ENCODE data around the gene CCDC60.
"Not testable (repeated sequence)": the region's sequence is repeated elsewhere in the genome, so short reads cannot be mapped to it uniquely, and the experiment has no call there.

Gene CCDC60

DNA sequence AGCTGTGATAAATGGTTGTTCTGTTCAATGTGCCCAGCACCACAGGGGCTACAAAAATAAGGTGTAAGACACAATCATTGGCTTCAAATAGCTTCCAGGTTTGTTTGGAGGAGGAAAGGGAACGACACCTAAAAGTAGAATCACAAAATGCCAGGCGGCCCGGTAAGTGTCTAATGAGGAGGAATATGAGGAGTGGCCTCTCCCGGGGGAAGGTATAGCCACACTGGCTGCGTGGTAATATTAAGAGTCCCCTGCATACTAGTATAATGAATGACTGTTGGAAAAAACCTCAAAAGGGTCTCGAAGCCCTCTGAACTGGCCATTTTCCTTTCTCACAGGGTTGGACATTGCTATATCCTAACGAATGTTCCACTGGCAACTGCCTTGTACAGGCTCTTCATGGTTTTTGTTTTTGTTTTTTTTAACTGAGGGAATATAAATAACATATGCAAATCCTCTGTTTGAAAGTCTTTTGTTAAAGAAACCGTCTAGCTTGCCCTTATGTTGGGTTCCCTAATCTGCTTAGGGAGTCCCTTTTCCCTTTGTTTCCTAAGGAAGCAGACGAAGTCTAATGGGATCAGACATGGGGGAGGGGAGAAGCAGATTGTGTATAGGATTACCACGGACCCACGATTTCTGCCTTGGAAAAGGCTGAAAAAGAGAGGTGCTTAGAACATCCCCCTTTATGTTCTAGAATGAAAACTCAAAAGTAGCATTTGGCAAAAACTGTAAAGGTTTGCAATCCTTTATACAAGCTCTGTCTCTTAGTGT, 4.2 kb downstream of the CCDC60 start:
- DNase-seq = no peak

DNA sequence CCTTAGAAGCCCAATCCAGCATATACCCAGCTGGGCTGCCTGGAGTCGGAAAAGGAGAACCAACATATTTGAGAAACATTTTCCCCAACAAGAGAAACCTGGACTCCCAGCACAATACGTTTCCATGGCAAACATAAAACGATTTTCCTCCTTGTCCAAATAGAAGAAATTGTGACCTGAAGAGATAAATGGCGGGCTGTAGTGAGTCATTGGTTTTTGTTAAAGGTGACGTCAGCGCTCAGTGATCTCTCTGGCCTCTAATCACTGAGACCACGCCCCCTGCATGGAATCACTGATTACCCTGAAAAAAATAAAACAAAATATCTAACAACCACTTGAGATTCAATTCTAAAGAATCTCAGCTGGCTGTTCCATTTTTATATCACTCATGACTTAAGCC, 6.0 kb downstream of the CCDC60 start:
- DNase-seq = no peak

DNA sequence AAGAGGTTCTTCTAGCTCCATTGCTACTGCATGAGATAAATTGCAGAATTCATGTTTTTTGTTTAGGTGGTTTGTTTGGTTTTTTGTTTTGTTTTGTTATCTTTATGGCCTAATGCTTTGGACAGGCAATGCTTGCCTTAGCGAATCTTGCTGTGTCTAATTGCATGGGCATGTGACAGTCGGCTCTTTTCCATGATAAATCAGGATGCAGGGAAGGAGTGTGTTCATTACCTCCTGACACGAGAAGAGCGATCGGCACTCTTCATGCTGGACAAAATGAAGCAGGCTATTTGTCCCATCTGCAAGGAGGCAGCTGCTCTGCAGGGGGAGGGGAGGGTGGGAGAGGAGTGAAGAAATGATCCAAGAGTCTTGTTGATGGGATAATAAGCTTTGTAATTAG, 6.5 kb downstream of the CCDC60 start:
- no peak for DNase-seq

DNA sequence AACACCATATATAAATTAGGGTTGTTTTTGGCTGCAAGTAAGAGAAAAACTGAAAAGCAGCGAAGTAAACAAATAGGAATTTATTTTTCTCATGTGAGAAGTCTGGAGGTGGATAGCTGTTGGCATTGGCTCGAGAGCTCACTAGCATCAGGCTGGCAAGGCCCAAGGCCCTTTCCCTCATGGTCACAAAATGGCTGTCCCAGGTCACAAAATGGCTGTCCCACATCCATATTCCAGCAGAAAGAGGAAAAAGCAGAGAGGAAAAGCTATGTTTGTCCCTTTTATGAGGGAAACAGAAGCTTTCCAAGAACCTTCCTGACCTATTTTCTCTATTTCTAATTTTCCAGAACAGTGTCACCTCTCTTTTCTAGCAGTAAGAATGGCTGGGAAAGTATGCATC, 7.5 kb downstream of the CCDC60 start:
- no peak for DNase-seq

DNA sequence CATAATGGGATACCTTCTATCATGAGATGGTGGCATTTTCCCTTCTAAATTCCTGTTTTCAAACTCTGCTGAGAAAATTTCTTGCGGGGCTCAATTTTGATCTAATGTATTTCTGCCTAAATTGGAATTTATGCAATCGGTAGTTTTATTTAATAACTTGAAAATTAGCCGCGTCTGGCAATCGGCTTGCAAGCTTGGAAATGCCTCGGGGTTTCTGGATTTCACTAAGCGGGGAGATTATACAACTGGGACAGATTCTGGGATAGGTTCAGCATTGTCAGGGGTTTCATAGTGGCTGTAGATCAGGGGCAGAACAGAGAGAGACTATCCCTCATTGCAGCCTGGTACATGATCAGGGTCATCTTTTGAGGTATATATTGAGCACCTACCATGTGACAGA, 8.6 kb downstream of the CCDC60 start:
- DNase-seq = no peak

DNA sequence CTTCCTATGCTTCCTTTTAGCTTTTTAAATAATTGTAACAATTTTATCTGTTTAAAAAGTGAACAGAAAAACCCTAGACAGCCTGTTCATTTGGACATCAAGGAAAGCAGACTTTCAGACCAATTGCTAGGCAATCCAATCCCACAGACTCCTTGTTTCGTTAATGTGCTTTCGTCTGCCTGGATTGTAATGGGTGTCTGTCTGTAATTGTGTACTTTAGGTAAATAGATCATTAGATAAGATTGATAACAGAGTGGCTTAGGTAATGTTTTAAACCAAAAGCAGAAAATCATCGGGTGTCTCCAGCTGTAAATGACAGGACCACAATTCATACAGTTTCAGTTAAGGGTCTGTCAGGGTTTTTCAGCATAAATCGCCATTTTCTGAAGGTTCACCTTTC, 19.6 kb downstream of the CCDC60 start:
- DNase-seq = no peak

DNA sequence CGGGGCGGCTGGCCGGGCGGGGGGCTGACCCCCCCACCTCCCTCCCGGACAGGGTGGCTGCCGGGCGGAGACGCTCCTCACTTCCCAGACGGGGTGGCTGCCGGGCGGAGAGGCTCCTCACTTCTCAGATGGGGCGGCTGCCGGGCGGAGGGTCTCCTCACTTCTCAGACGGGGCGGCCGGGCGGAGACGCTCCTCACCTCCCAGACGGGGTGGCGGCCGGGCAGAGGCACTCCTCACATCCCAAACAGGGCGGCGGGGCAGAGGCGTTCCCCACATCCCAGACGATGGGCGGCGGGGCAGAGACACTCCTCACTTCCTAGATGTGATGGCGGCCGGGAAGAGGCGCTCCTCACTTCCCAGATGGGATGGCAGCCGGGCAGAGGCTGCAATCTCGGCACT, 25.8 kb downstream of the CCDC60 start:
- not testable (repeated sequence) for DNase-seq

DNA sequence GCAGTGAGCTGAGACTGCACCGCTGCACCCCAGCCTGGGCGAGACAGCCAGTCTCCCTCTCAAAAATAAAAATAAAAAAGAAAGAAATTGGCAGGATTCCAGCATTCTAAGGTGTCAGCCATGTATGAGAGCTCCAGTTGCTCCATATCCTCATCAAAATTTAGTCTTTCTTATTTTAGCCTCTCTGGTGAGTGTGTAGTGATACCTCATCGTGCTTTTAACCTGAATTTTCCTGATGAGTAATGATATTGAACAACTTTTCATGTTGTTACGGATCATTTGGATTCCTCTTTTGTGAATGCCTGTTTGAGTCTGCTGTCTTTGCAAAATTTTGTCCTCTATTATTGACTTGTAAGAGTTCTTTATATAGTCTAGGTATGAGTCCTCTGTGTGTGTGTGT, 28.5 kb downstream of the CCDC60 start:
- no peak for DNase-seq

DNA sequence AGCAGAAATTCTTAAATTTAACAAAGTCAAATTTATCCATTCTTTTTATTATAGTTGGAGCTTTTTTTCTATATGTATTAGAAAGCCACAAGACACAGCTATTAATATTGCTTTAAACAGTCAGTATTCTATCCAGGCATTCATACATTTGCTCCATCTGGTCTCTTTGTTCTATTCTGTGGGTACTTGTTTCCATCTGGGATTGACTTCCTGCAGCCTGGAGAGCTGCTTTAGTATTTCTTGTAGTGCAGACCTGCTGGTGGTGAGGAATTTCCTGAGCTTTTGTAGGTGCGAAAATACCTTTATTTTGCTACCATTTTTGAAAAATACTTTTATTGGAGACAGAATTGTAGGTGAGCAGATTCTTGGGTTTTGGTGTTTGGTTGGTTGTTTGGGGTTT, 29.0 kb downstream of the CCDC60 start:
- no peak for DNase-seq

DNA sequence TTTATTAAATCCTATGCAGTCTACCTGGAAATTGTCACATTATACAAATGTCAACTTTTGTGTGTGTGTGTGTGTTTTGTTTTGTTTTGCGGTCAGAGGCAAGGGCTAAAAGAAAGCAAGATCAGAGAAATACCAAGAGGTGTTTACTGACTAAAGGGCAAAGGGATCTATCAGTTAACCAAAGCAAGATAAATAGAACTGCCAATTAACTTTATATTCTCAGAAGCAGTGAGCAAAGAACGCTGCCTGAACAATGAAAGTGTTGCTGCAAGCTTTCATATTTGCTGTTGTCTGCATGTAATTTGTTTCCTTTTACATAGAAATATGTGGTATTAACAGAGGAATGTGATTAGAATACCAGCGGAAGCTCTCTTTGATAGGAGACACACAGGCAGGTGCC, 30.9 kb downstream of the CCDC60 start:
- DNase-seq = no peak

DNA sequence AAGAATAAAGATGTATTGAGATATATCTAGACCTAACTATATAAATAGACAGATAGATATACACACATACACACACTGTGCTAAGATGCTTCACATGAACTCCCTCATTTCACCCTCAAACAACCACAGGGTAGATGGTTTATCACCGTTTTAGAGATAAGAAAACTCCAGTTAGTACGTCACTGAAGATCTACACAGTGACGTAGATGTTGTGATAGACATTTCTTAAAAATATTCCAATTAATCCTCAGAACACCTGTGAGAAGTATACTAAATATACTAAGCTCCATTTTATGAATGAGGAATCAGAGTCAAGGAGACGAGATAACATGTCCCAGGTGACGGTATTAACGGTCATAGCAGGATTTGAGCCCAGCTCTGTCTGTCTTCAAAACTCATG, 31.5 kb downstream of the CCDC60 start:
- no peak for DNase-seq

DNA sequence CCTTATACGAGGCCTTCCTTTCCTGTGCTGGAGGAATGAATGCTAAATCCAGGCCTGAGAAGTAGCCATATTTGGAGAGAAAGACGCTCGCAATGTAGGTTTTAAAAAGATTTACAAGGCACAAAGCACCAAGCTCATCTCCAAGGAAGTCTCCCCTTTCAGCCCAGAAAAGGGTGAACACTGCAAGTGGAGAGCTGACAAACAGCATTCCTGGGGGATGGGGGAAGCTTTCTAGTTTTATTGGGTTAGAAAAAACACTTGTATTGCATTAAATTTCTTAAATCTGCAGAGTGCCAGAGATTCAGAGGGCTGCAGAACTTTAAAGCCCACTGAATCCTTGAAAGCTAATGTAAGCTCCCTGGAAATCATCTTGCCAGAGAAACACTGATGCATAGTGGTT, 34.6 kb downstream of the CCDC60 start:
- no peak for DNase-seq

DNA sequence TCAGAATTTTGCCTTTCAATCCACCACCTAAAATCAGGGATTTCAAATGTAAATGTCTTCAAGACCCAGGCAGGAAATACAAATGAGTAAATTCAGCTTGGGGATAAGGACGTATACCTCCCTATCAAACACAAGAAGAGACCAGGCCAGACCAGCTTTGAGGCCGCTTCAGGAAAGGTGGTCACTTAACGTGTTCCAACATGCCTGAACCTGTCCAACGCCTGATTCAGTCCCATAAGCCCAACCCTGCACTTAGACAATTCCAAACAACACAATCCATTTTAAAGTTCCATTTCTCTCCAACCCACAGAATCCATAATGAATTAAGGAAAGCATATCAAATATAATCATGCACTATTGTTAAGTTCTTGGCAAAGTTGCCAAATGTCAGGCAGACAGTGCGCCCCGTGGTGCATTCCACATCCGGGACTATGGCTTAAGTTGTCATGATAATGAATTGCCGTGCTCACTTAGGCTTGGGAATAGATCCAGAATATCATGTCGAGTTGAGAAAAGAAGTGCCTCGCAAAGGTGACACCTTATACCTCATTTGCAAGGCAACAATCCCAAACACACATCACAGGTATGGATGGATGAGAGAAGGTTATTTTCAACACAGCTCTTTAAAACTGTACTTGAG, 35.5 kb downstream of the CCDC60 start:
- DNase-seq = no peak

DNA sequence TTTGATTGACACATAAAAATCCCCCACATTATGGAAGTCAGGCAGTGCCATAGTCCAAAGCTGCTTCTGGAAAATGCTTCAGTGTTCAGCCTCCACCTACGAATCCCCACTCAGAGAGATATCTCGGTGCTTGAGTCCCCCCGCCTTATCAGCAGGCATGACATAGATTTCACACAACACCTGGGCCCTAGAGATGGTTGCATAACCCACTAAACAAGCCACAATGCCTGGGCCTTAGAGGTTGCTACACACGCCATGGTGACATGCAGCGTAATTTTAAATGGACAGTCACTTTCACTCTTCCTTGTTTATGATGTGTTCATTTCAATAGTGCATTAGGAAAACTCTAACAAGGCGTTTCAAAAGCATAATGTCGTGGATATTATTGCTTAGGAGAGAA, 38.0 kb downstream of the CCDC60 start:
- DNase-seq = no peak

DNA sequence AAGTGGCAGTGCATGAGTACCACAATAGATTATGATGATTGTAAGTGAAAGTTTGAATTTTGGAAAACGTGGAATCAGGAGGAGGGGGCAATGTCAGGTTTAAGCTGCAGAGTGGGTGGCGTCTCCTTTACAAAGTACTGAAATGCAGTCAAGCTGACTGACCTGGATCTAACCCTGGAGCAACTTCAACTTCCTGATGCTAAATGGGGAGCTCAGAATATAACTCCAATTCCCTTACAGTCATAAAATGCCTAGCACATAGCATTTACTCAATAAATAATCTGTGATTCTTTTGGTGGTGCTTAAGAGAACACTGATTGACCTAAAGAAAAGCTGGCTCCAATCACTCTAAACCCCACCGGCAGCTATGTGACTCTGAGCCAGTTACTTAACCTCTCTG, 38.5 kb downstream of the CCDC60 start:
- DNase-seq = no peak

DNA sequence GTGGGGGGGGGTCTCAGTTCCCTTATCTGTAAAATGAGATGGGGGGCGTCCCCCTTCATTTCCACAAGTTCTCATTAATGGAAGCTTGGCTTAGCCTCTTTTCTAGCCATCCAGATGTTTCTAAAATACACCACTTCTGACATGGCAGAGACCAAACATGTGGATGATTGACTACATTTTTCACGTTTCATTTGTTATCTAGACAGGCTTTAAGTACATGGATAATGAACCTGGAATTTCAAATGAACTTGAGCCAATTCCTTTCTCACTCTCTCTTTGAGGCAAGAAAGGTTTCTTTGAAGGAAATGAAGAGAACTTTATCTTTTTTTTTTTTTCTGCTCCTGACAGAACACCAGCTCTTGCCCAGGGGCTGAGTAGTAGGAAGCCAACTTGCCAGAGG, 39.1 kb downstream of the CCDC60 start:
- DNase-seq = no peak

DNA sequence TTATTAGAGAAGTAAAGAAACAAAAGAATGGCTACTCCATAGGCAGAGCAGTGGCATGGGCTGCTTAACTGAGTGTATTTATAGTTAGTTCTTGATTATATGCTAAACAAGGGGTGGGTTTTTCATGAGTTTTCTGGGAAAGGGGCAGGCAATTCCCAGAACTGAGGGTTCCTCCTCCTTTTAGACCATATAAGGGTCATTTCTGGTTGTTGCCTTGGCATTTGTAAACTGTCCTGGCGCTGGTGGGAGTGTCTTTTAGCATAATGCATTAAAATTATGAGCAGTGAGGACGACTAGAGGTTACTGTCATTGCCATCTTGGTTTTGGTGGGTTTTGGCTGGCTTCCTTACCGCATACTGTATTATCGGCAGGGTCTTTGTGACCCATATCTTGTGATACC, 40.1 kb downstream of the CCDC60 start:
- no peak for DNase-seq

DNA sequence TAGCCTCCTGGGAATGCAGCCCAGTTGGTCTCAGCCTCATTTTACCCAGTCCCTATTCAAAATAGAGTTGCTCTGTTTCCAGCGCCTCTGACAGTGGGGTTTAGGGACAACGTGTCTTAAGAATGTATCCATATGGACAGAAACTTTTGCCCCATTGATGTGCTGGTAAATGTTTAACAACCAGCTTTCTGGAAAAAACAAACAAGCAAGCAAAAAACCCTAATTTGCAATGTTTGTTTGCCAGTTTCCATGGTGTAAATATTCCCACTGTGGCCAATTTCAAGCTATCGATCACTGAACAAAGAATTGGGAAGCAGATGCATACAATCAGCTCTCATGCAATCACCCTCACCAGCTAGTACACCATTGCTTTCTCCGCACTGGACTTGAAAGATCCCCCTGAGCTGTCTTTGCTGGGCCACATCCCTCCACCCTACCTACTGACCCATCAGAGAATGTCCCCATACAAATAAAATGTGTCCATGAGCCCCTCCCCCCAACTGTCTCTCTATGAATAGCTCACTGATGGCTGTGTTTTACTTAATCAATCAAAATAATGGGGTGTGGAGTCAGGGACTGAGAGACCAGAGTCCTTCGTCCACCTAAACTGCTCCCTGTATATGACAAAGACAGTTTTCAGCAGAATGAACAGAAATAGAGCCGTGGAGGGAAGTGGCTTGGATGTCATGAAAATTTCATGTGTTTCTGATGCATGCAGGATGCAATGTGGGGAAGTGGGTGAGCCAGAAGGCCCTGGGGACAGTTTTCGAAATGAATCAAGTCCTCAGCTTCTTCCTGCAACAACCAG, 40.8 kb downstream of the CCDC60 start:
- peak in 1 of 5 experiments; percentile 60 for DNase-seq

DNA sequence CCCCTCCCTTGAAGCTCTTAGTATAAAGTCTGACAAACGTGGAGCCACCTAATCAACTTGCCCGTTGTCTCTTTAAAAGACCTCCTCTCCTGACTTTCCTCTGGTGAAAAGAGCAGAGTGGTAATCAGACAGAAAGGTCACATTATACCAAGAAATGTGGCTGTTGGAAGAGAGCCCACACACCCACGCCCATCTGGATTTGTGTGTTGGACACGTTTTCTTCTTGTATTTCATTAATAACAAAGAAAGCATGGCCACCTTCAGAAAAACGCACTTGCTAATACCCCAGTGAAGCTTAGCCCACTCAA, 41.3 kb downstream of the CCDC60 start:
- no peak for DNase-seq

DNA sequence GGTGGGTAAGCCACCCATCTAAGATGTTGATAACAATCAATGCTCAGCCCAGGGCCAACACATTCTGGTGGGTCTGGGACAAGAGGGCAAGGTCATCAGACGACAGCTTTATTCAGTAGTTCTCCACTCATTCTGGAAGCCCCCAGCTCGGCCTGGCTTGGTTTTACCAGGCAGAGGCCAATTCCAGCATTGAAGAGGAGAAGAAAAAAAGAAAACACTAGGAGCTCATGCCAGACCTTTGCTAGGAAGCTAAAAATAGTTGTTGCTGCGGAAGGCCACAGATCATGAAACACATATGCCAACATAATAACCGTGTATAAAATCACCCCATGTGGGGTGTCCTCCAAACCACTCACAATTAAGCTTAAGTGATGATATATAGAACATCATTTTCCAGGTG, 44.4 kb downstream of the CCDC60 start:
- no peak for DNase-seq

DNA sequence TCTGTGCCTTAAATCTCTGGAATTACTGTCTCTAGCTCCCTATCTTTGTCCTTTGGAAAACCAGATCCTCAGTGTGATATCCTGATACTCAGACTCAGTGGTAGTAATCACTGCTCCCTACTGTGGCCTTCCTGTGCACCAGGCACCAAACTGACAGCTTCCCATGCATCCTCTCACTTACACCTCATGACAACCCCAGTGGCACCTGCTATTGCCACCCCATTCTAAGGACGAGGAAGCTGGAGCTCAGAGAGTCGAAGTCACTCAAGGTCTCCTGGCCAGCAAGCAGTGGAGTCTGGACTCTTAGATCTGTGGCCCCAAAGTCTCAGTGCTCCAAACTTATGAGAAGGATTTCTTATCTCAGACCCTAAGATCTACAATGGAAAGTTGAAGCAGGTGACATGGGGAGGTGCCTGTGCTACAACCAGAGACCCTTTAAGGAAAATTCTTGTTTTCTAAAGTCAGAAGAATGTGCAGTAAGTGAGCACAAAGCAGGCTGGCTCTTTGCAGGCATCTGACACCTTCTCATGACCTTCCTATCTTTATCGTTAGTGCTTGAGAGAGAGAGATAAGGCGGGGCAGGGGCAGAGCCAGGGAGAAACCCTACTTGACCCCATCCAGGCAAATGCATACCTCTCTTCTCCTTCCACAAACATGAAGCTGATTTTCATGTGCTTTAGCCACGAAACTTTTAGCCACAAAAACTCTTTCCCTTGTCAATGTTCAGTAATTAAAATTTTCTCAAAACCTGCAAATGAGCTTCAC, 47.1 kb downstream of the CCDC60 start:
- DNase-seq = no peak

DNA sequence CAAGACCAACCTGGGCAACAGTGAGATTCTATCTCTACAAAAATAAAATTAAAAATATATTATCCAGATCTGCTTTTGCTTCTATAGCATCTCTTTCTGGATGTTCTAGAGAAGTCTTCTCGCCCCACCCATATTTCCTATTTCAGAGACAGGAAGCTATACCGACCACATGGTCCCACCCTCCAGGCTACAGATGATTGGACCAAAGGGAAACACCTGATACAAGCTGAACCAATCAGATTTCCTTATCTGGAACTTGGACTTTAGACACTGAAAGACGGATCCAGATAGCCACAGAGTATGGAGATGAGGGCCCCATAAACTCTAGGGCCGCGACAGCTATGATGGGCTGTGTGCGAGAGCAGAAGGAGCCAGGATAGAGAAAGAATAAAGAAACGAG, 48.7 kb downstream of the CCDC60 start:
- DNase-seq = peak in 1 of 5 experiments; percentile 12

DNA sequence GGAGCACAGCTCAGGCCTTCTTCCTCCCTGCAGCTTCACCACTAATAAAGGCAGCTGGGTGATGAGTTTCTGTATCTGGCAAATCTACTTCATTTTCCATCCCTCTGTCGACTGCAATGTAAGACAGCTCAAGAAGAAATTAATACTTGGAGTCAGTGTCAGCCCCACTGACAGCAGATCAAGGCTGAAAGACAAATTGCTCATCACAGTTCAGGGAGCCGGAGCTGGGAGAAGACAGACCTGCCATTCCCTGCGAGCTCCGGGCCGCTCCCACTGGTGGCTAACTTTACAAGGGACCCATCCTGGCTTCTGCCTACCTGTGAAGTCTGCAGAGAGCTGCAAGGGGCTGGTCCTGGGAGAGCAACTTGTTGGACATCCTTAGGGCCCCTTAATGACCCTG, 49.8 kb downstream of the CCDC60 start:
- no peak for DNase-seq
